DMS114 treated with DMSO at 0.1 percent for 48 hours (cell line): Measurements from ENCODE around the gene PRKRA.
"Not testable (repeated sequence)": the region's sequence is repeated elsewhere in the genome, so short reads cannot be mapped to it uniquely, and the experiment has no call there.

ENCODE experiments used
- DNase-seq: peaks from one replicate; lab custom pipeline; 2025; ENCODE audit not compliant: unreplicated experiment; lab: John Stamatoyannopoulos, UW

The PRKRA gene

DNA sequence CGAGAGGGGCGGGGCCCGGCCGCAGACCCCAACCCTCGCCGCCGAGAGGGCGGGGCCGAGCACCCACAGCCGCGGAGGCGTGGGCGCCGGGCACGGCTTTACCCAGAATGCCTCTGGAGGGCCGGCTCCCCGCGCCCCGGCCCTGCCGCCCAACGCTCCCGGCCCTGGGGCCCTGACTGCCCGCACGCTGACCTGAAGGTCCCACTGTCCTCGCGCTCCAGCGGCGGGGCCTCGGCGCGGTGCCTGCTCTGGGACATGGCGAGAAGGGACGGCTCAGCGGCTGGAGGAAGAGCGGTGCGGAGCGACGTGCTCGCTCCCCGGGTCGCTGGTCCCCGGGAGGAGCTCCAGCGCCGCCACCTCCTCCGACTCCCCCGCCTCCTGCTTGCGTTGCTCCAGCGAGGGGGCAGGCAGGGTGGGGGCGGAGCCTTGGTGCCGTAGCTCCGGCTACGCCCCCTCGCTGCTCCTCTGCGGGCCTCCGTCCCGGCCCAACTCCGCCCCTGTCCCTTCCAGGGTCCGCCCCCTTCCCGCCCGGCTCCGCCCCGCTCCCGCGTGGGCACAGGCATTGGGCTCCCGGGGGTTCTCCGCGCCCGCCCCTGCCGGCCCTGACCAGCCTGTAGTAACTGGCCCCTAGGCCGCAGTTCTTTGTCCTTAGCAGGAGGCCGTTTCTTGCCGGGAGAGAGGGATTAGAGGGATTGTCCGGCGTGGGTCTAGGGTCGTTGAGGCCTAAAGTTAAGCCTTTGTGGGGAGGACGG lies at the start of gene PRKRA, which contains the start of gene PJVK:
TSS of gene PRKRA (minus strand) at position 402 of the 752 bp plus-strand sequence. CDS start at position 257, 145 bp downstream.
TSS of gene PJVK (plus strand) at position 605 of the 752 bp plus-strand sequence. CDS start 2,032 bp downstream, outside the sequence.
- peak; percentile 84 for DNase-seq

DNA sequence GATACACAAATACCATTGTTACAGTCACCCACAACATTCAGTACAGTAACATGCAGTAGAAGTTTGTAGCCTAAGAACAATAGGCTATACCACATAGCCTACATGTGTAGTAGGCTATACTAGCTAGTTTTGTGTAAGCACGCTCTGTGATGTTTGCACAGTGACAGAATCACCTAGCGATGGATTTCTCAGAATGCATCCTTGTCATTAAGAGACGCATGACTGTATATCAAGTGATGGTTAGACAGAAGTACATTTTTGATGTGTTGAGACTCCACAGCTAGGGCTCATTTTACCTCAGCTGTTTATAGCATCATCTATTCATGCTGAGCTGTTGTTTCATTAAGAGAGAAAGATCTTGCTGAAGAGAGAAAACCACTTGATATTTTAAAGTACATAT lies 48.7 kb upstream of the PRKRA start:
- DNase-seq: no peak

DNA sequence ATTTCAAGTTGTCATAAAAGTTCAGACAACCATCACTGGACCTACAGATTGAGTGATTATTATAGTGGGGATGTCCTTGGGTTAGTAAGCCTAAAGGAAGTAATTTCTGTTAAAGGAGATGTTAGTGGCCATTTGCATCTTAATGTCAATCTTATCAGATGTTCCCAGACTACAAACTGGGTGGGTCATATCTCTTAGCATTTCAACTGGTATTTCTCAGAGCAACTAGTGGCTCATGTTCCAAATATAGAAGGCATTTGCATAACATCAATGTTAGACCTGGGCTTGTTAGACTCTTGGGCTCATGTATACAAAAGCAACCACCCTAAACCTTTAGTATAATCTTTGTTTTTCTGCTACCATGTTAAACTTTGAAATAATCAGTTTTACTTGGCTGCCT lies 47.2 kb upstream of the PRKRA start:
- DNase-seq: no peak

DNA sequence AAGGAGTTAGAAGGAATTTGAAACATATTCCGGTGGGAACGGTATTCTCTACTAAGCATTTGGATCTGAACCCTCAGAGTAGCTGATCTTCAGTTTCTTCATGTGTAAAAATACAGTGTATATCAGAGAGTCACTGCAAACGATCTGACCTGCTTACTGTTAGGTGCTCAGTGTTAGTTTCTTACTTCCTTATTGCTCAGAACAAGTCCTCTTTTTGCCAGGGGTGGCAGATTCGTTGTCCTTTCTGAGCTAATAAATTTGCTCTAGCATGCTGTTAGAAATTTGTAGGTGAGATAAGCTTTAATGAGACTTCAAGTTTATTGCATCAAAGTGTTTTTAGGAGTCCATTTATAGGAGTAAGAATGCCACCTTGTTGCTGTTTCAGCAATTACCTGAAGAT lies 45.1 kb upstream of the PRKRA start:
- DNase-seq: no peak

DNA sequence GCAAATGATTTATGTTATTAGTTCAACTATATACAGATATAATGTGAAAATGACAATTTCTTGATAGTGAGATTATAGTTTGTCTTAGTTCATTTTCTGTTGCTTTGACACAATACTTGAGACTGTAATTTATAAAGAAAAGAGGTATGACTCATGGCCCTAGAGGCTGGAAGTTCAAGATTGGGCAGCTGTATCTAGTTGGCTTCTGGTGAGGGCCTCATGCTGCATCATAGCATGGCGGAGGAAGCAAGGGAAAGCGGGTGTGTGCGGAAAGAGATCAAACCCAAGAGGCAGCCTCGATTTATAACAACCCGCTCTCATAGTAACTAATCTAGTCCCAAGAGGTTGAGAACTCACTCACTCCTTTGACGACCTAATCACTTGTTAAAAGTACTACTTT lies 40.6 kb upstream of the PRKRA start:
- no peak for DNase-seq

DNA sequence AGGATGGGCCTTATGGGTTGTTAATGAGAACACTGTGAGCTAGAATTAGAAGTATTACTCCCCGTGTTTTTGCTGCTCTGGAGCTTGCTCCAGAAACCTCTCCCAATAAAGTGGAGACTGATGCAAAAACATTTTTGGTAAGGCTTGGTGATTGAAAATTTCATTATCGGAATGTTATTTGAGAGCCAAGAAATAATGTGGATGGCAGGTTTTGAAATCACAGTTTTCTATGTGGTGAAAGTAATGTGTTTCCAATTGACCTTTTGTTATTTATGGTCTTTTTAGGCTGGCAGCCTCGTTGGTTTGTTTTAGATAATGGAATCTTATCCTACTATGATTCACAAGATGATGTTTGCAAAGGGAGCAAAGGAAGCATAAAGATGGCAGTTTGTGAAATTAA lies 34.4 kb upstream of the PRKRA start:
- DNase-seq: no peak

DNA sequence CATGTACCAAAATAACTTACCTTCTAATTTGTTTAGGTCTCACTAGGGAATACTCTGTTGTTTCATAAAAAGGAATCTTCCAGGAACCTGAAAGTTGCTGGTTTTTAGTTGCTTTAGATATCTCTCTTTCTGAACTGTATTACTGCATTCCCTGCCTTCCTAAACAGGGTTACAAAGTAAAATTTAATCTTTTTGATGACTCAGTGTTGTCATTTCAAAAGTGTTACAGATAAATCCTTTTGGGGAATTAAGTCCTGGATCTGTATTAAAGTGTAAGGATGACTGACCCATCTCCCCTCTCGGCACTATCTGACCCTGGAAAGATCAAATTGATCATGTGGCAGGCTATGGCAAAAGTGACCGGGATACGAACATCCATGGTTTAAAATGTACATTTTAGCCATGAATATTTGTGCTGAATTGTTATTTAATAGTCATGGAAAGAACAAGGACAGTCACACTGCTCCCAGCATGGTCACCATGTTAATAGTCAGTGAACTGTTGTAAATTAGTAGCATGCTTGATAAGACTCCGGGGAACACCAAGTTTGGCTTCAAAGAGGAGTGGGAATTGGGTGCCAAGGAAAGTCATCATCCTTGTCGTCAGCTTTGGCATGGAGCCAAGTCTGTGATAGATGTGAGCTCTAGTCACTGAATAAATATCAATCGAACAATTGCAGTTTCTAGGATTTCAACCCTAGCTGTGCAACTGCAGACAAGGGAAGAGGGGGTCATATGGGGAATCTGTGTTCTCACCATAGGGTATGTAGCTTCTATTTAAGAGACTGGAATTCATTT lies 33.5 kb upstream of the PRKRA start:
- no peak for DNase-seq

DNA sequence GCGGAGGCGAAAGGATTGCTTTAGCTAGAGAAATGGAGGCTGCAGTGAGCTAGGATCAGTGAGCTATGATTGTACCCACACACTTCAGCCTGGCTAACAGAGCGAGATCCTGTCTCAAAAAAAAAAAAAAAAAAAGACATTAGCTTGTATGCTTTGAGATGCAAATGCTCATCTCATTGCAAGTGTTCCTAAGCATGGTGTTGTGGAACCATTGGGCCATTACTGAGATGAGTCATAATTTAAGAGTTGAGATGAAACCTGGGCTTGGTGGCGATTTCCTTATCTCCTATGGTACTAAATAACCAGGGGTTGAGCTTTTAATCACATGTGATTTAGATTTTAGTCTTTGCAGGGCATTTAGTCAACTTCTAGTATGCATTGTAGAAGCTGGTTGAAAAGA lies 31.5 kb upstream of the PRKRA start:
- no peak for DNase-seq

DNA sequence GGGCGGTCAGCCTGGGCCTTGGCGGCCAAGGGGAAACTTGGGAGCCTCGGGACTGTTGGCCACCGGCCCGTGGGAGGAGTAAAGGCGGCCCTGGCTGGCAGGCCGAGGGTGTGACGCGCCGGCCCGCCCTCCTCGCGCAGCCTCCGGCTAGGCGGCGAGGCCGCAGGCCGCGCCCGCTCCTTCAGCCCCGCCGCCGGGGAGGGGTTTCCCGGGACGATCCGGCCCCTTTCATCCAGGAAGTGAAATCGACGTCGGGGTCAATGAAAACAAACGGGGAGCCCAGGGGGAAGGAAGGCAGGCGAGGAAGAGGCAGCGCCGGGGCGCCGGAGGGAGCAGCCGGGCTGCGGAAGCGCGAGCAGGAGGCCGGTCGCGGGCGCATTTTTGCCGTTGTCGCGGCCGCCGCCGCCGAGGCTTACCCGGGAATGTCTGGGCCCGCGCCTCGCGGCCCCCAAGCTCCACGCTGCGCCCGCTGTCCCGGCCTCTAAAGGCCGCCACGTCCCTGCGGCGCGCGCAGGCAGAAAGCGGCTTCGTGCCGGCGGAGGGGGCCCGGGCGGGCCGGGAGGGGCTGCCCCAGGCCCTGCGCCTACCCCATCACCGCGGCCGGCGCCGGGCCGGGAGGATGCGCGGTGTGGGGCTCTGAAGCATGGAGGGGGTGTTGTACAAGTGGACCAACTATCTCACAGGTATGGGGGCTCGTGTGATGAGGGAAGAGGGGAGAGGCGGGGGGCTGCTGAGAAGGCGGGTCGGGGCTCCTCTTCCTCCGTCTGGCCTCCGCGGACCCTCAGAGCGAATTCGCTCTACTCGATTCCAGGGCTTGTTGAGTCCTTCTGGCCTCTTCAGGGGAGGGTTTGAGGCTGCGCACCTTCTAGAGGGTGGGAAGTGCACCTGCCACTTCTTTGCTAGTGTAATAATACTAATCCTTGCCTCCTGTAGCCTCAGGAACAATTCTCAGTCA lies 29.5 kb upstream of the PRKRA start, which contains the start of gene PLEKHA3:
TSS of gene PLEKHA3 (plus strand) at position 231 of the 955 bp plus-strand sequence. CDS start at position 644, 413 bp downstream.
- DNase-seq: peak; percentile 65

DNA sequence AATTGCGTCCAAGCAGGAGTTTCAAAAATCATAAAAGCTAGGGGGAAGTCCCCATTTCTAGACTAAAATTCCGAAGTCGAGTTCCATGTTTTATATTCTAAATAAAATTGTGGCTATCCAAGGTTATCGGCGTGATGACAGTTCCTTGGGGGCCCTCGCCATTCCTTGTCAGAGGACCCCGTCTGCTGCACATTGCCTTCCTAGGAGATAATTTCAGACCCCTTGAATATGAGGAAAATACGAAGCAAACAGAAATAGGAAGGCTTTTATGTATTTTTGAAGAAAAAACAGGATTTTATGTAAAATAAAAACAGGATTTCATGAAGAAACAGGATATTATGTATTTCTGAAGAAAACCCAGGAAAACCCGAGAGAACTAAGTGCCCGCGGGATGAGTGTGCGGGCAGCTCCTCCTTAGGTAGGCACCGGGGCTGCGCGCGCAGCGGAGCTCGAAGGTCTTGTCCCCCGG lies 28.8 kb upstream of the PRKRA start:
- DNase-seq: no peak

DNA sequence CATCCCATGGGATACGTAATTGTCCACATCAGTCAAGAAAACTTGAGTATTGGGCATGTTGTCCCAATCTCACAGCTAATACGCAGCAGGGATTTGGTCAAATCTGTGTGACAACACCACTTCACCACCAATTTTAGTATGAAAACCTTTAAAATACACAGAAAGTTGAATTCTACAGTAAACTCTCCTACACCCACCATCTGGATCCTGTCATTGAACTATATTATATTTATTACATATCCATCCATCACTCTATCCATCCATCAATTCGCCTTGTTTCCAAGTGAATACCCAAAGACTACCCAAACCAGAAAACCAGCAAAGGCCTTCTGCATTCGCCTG lies 28.3 kb upstream of the PRKRA start:
- no peak for DNase-seq

DNA sequence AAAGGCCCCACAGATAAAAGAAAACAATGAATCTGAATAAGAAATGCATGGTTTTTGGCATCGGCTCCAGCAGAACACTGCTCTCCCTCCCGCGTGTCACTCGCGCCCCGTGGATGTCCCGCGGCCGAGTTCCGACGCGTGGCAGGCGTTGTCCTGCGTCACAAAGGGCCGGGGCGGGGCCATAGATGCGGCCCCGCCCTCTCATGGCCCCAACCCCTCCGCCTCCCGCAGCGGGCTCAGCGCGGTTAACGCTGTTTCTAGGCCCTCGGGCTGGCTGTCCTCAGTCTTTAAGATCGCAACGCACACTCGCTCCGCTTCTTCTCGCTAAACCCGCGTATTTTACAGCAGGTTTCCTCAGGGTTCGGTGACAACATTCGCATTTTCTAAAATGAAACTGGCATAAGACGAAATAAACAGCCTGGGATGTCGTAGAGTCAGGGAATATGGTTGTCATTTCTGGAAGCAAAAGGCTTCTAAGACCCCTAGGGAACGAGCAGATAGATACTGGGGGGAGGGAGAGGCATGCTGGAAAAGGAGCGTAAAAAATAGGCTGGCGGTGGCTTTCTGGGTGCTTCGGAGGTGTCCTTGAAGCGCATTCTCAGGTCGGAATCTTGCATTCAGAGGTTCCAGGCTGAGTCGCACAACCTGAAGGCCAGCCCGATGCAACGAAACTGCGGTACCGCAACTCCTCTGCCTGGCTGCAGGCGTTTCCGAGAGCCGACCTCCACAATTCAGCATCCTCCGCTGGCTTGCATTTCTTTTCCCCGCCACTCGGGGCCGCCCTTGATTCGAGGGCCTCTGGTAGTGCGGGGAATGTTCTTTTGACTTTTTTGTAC lies 27.7 kb upstream of the PRKRA start, which contains the start of gene FKBP7:
TSS of gene FKBP7 (minus strand) at position 162 of the 836 bp plus-strand sequence. CDS start at position 61, 101 bp downstream.
- peak; percentile 57 for DNase-seq

DNA sequence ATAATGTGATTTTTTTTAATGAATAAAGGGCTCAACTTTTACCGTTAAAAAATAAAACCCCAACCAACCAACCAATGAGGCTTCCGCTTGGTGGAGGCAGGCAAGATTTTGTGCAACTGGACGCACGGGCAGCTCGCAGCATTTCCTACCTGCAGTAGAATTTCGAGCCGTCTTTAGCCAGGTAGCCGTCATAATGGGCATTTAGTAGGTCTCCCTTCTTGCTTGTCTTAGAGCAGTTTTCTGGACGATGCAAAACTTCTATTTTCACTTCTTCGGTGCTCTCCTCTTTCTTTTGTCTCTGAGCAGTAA lies 27.1 kb upstream of the PRKRA start:
- DNase-seq: no peak

DNA sequence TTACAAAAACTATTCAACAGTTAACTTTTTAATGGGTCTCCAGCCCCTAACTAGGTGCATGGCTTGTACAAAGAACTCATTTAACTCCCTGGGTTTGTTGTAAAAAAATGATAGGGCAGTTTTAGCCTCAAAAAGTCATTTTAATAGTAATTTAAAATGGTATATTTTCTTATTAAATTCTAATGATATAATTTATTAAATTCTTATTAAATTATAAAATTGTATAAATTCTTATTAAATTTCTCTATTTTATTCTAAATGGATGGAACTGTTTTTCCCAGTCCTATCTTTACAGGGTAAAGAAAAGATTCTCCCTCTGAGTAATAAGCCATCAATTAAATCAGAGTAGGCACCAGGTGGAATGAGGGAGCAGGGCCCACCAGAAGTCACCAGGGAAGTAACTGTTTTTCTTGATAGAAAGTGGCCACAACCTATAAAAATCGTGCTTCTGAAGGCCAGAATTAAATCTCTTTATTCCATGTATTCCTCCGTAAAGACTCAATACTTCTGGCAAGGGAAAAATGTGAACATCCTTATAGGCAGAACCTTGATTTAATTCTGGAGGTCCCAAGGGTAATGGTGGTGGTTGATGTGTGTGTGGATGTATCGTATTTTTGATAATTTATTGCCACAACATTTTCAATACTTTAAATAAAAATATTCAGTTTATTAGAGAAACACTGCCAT lies 26.6 kb upstream of the PRKRA start:
- no peak for DNase-seq

DNA sequence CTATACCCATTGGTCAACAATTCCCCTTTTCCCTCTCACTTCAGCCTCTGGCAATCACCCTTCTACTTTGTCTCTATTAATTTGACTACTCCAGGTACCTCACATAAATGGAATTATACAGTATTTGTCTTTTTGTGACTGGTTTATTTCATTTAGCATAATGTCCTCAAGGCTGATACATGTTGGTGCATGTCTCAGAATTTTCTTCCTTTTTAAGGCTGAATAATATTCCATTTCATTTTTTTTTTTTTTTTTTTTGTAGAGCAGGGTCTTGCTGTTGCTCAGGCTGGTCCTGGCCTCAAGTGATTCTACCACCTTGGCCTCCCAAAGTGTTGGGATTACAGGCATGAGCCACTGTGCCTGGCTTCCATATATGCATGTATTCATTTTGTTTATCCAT lies 25.5 kb upstream of the PRKRA start:
- no peak for DNase-seq

DNA sequence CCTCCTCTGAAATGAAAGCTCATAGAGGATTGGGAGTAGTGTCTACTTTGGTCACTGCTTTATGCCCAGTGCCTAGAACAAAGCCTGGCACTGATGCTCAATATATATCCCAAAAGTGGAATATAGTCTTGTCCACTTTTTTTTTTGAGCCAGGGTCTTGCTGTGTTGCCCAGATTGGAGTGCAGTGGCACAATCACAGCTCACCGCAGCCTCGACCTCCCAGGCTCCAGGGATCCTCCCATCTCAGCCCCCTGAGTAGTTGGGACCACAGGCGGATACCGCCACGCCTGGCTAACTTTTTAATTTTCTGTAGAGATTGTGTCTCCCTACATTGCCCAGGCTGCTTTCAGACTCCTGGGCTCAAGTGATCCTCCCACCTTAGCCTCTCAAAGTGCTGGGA lies 23.6 kb upstream of the PRKRA start:
- no peak for DNase-seq

DNA sequence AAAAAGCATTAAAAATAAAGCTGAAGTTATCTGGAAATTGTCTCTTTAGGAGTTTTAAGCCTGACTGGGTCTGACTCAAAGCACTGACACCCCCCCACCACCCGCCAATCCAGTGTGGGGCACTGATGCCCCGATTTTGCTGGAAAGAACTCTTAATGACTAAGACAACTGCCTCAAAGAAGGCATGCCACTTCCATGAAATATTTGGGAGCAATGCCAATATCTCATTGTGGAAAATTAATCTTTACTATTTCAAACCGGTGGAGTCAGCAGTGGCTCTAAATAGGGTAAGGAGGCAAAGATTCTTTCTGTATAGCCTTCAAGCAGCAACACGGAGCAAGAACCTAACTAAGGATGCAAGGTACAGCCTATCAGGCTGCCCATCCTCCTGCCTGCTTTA lies 23.0 kb upstream of the PRKRA start:
- no peak for DNase-seq

DNA sequence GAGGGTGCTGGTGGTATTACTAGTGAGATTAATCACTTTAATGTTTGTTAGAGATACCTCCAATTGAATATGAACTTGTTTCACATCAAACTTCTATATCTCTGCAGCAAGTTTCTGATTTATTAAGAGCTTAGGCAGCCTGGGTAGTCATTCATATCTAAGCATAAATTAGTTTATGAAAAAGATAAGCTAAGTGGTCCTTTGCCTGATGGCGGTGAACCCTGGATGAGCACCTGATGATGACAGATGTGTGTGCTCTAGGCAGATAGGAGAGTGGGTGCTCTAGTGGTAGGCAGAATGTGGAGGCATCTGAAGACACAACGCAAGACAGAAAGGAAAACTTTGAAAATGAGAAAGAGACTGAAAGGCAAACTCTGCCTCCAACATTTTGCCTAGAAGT lies 22.4 kb upstream of the PRKRA start:
- no peak for DNase-seq

DNA sequence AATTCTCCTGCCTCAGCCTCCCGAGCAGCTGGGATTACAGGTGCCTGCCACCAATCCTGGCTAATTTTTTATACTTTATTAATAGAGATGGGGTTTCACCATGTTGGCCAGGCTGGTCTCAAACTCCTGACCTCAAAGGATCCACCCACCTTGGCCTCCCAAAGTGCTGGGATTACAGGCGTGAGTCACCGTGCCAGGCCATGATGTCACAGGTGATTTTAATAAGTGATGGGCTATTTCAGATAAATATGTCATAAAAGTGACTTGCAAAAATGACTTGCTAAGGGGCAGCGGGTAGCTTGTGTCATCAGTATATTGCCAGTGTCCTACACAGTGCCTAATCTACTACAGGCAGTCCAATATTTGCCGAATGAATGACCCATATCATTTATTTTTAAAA lies 20.3 kb upstream of the PRKRA start:
- not testable (repeated sequence) for DNase-seq
